ENCODE results near the gene MOSMO.
"Not testable (repeated sequence)": the region's sequence is repeated elsewhere in the genome, so short reads cannot be mapped to it uniquely, and the experiment has no call there.

The MOSMO gene

GRCh38 chr16:22093996-22094395, 86.1 kb downstream of the MOSMO start:
- no peak for DNase-seq (ENCODE audit: low read depth)

GRCh38 chr16:22098405-22099255, 90.7 kb downstream of the MOSMO start:
- no peak for DNase-seq (ENCODE audit: low read depth)

DNA sequence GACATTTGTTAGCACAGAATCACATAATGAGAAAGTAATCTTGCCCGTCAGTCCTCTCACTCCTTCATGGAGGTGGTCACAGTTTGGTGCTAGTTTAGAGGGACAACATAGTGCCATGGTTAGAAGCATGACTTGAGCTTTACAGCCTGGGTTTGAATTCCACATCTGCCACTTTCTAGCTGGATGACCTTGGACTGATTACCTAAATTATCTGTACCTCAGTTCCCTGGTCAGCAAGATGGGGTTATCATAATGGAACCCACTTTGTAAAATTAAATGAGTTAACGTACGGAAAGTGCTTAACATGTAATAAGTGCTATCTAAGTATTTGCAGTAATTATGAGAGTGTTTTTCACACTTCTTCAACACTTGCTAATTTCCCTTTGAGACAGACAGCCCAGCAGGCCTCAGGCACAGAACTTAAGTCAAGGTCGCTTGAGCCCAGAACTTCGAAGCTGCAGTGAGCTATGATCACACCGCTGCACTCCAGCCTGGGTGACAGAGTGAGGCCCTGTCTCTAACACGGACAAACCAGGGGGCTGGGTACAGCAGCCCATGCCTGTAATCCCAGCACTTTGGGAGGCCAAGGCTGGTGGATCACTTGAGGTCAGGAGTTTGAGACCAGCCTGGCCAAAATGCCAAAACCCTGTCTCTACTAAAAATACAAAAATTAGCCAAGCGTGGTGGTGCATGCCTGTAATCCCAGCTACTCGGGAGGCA, 91.5 kb downstream of the MOSMO start:
- no peak for DNase-seq (ENCODE audit: low read depth)

DNA sequence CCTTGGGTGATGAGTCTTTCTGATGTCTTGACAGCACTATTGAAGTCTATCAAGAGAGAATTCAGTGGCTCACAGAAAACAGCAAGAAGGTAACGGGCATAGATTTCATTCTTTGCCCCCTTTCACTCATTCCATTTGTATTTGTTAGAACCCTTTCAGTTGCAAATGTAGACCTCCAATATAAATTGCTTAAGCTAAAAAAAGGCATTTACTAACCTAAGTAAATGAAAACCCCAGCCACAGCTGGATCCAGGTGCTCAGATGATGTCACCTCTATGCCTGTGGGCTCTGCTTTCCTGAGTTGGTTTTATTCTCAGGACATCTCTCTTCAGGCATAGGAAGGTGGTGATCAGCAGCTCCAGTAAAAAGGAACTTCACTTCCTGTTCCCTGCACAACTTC, 95.5 kb downstream of the MOSMO start:
- DNase-seq (ENCODE audit: low read depth): no peak

GRCh38 chr16:22109258-22109898, 101.5 kb downstream of the MOSMO start:
- DNase-seq (ENCODE audit: low read depth): no peak

DNA sequence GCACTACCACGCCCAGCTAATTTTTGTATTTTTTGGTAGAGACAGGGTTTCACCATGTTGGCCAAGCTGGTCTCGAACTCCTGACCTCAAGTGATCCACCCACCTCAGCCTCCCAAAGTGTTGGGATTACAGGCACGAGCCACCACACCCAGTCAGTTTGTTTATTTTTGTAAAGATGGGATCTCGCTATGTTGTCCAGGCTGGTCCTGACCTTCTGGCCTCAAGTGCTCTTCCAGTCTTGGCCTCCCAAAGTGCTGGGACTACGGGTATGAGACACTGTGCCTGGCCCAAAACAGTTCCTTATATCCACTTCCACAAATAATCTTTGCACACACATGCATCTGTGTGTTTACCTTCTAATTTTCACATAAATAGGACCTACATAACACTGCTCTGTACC, 103.7 kb downstream of the MOSMO start:
- DNase-seq (ENCODE audit: low read depth): not testable (repeated sequence)

GRCh38 chr16:22116095-22116700, 108.3 kb downstream of the MOSMO start:
- no peak for DNase-seq (ENCODE audit: low read depth)

GRCh38 chr16:22117609-22118008, 109.7 kb downstream of the MOSMO start:
- DNase-seq (ENCODE audit: low read depth): no peak

DNA sequence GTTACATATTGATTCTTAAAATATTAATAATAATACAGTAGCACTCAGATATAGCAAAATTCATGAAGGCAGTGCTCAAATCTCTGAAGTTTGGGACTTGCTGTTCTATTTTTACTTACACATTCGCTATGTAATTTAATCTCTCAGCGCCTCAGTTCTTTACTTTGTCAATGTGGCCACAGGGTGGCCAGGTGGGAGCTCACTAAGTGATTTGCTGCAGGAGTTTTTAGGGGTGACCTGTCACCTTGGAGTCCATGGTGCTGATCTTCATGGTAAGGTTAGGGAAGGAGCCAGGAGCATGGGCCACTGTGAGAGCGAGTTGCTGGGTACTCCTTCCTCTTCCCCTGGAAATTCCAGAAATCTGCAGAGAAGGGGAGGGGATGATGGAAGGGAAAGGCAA, 112.5 kb downstream of the MOSMO start:
- DNase-seq (ENCODE audit: low read depth): no peak

DNA sequence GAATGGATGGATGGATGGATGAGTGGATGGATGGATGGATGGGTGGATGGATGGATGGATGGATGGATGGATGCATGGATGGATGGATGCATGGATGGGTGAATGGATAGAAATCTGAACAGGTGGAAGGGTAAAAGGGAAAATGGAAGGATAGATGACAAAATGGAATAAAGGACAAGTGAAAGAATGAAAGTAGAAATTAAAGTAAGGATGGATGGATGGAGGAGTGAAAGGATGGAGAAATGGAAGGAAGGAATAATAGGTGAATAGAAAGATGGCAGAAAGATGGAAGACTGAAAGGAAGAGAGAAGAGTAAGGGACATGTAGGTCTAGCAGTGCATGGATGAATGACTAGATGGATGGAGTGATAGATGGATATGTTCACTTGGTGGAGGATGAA, 114.3 kb downstream of the MOSMO start:
- no peak for DNase-seq (ENCODE audit: low read depth)

DNA sequence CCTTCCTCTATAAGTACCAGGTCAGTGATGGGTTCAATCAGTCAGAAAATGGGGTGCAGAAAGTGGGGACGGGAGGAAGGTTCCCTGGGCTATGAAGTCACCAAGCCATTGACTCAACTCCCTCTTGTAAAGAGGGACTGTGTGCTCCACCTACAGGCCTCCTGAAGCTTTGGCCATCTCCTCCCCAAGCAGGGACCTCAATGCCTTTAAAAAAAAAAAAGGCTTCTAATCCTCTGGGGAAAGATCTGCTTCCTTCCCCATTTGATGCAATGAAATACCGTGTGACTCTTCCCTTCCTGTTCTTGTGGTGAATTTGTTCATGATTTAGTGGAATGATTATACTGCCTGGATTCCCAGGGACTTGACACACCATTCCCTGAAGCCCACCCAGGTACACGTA, 115.2 kb downstream of the MOSMO start:
- DNase-seq (ENCODE audit: low read depth): no peak

DNA sequence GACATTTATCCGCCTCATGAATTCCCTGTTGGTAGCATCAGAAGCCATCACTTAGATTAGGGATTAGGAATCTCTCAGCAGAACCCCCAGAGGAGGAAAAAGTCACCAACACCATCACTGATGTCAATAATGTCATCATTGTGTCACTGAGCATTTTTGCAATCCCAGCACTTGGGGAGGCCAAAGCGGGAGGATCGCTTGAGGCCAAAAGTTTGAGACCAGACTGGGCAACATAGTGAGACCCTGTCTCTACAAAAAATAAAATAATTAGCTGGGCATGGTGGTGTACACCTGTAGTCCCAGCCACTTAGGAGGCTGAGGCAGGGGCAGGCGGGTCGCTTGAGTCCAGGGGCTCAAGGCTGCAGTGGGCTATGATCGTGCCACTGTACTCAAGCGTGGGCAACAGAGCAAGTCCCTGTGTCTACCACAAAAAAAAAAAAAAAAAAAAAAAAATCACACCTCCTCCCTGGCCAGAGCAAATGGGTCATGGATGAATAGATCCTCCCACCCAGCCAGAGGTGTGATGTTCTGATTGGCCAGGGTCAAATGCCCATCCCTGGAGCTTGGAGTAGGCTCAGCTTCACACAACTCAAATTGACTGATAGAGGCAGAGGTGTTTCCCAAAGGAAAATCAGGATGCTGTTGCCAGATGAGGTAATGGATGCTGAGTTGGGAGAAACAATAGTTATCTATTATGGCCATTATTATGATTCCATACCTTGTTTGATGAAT, 116.0 kb downstream of the MOSMO start:
- no peak for DNase-seq (ENCODE audit: low read depth)

GRCh38 chr16:22124583-22125284, 116.8 kb downstream of the MOSMO start:
- DNase-seq (ENCODE audit: low read depth): no peak

DNA sequence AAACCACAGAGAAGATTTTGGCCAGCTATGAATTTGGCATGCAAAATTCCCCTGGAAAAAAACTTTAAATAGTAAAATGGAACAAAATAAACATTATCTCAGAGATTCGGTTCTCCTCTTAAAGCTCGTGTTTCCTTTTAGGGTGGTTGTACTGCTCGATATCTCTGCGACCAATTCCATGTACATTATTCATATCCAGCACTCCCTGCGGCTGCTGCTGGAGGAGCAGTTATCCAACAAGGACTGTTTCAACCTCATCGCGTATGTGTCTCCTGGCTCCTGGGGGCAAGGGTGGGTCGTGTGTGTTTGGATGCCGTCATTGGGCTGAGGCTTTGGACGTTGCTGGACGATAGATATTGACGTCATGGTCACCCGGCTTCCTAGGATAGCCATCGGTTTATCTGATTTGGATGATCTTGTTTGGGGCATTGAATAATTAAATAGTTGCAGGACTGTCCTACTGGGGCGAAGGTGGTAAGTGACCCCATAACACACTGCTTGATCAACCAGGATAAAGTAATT, 118.2 kb downstream of the MOSMO start:
- no peak for DNase-seq (ENCODE audit: low read depth)

DNA sequence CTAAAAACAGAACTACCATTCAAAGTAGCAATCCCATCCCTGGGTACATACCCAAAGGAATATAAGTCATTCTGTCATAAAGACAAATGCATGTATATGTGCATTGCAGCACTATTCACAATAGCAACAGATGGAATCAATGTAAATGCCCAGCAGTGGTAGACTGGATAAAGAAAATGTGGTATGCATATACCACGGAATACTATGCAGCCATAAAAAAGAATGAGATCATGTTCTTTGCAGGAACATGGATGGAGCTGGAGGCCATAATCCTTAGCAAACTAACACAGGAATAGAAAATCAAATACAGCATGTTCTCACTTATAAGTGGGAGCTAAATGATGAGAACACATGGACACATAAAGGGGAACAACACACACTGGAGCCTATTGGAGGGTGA, 120.6 kb downstream of the MOSMO start:
- not testable (repeated sequence) for DNase-seq (ENCODE audit: low read depth)

- DNase-seq (ENCODE audit: low read depth): no peak
These were observed 122.6 kb downstream of the MOSMO start for GRCh38 chr16:22130528-22130927.

DNA sequence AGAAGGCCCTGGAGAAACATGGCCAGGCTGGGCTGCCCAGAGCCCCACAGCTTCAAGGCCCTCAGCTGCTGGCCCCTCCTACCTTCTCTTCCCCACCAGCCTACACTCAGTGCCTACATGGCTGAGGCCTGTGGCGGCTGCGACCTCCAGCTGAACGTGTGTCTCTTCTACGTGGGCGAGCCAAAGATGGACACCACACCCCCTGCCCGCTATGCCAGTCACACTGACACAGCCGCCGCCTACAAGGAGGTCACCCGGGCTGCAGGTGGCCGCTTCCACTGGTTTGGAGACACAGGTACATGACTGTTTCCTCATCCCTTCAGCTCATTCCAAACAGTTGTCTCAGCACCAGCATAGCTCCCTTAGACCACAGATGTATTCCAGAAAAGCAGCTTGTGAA, 124.9 kb downstream of the MOSMO start:
- DNase-seq (ENCODE audit: low read depth): no peak
